Neural progenitor cell (in vitro differentiated cells): ENCODE measurements around the gene SLFNL1.

Experiments used
- CTCF ChIP-seq: fragments of 200-600 bp; sonication (generic); IDR thresholded peaks from 2 replicates; pipeline ENCODE4 v1.5.1; 2017; ENCODE audit warnings: antibody characterized with exemption, mild to moderate bottlenecking
- EZH2 ChIP-seq: fragments of 200-600 bp; sonication (generic); IDR thresholded peaks from 2 replicates; pipeline ENCODE4 v1.6.1; 2017; ENCODE audit warnings: antibody characterized with exemption, mild to moderate bottlenecking, moderate library complexity

DNA sequence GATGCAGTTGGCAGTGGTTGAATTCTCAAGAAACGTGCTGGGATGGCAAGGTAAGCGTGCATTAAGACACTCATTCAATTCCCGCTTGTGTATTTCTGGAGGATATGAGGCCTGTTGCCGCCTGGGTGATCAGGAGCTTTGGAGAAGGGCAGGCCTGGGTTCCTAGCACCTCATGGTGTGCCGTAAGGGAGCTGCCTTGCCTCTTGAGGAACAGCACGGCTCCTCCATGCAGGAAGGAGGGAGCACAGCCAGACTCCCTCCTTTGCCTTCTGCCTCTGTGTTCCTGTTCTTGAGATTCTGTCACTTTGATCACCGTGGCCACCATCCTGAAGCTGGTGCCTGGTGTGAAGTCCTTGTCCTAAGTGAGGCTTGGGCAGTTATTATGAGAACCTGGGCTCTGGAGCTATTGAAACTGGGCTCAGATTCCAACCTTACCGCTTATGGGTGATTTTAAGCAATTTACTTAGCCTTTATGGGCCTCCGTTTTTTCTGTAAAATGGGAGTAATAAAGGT, 18.3 kb downstream of the SLFNL1 start:
- TF ChIP-seq CTCF (no peak), EZH2 (no peak)
